ENCODE results near the gene MYO5B.

MYO5B gene

DNA sequence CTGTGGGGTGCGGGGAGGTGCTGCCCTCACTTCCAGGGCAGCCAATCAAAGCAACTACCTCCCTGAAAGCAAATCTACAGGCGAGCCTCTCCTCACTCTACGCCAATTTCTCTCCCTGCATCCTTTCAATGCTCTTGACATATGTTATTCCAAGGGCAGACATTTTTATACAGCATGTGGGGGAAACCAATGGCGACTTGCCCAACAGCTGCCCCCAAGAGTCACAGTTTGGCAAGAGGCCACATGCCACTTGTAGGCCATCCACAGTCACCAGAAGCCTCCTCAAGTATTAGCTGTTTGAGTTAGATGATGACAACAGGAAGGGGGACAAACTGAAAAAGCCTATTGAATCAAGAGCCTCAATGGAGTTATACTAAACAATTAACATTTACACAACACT lies 114.6 kb downstream of the MYO5B start:
- H3K4me3 ChIP-seq (ENCODE audit: control insufficient read depth, low read depth, low read length): no peak overlapping the region
- TF ChIP-seq CTCF (conservative IDR thresholded peaks at IDR 0.05; ENCODE audit: control insufficient read depth, insufficient read depth, low read depth, low read length): no peak
- no peak for DNase-seq (ENCODE audit: low read depth)

DNA sequence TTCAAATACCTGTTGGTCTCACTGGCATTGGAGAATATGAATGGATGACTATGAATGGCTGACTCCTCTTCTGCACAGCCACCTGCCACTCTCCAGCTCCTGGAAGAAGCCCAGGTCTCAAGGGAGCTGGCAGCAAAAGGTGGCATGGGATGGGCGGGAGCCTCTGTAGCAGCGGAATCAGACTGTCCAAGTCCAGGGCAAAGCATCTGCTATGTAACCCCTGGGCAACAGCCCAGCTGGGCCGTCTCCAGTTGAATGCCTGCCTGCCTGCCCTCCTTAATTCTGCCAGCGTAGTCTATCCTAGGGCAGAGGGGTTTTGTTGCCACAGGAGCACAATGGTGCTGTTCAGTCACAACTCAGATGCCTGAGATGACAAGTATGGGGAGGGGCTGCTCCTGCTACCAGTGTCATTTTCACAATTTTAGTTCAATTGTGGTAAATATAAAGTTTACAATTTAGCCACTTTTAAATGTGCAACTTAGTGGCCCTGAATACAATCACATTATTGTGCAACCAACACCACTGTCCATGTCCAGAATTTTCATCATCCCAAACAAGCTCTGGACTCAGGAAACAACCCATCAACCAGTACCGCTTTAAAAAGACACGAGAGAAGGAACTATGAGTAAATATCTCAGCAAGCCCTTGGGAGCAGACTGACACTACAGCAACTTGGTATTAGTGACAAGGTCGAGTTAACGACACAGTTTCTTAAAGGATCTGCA lies 115.2 kb downstream of the MYO5B start:
- no peak for DNase-seq (ENCODE audit: low read depth)
- no peak for TF ChIP-seq CTCF (conservative IDR thresholded peaks at IDR 0.05; ENCODE audit: control insufficient read depth, insufficient read depth, low read depth, low read length)
- no peak overlapping the region for H3K4me3 ChIP-seq (ENCODE audit: control insufficient read depth, low read depth, low read length)

DNA sequence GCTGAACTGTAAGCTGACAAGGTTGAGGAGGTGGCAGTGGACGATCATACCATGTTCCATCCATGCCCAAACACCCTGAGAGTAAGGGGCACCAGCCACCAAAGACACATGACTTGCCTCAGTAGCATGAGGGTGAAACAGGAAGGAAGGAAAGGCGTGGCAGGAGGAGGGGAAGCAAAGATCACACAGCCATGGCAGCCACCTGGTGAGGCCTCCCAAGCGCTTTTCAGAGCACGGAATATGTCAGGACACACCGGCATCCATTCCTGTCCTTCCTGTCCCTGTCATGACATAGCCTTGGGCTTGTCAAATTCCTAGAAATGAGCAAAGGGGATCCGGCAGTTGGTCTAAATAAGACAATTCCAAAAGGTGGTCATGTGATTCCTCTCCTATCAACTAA lies 118.7 kb downstream of the MYO5B start:
- no peak for DNase-seq (ENCODE audit: low read depth)
- no peak overlapping the region for H3K4me3 ChIP-seq (ENCODE audit: control insufficient read depth, low read depth, low read length)
- TF ChIP-seq CTCF (conservative IDR thresholded peaks at IDR 0.05; ENCODE audit: control insufficient read depth, insufficient read depth, low read depth, low read length): no peak

- TF ChIP-seq CTCF (conservative IDR thresholded peaks at IDR 0.05; ENCODE audit: control insufficient read depth, insufficient read depth, low read depth, low read length): no peak
- no peak overlapping the region for H3K4me3 ChIP-seq (ENCODE audit: control insufficient read depth, low read depth, low read length)
- DNase-seq (ENCODE audit: low read depth): no peak
Observed at GRCh38 chr18:50075772-50076171, 119.2 kb downstream of the MYO5B start.

DNA sequence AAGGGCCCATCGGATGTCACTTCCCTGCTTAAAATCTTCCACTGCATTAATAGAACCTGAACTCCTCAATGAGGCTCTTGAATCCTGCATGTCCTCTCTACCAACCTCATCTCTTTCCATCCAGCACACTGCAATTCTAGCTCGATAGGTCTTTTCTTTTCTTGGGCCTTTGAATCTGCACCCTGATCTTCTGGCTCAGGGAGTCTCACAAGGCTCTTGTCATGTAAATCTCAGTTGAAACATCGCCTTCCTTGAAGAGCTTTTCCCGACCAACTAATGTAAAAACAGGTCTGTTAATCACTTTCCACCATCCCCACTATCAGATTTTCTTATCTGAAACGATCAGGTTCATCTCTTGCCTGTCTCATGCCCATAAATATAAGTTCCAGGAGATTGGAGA lies 120.5 kb downstream of the MYO5B start:
- no peak for DNase-seq (ENCODE audit: low read depth)
- no peak overlapping the region for H3K4me3 ChIP-seq (ENCODE audit: control insufficient read depth, low read depth, low read length)
- TF ChIP-seq CTCF (conservative IDR thresholded peaks at IDR 0.05; ENCODE audit: control insufficient read depth, insufficient read depth, low read depth, low read length): no peak

GRCh38 chr18:50073319-50073718 lies 121.6 kb downstream of the MYO5B start:
- DNase-seq (ENCODE audit: low read depth): no peak
- no peak overlapping the region for H3K4me3 ChIP-seq (ENCODE audit: control insufficient read depth, low read depth, low read length)
- no peak for TF ChIP-seq CTCF (conservative IDR thresholded peaks at IDR 0.05; ENCODE audit: control insufficient read depth, insufficient read depth, low read depth, low read length)

- H3K4me3 ChIP-seq (ENCODE audit: control insufficient read depth, low read depth, low read length): no peak overlapping the region
- DNase-seq (ENCODE audit: low read depth): no peak
- no peak for TF ChIP-seq CTCF (conservative IDR thresholded peaks at IDR 0.05; ENCODE audit: control insufficient read depth, insufficient read depth, low read depth, low read length)
Observed at GRCh38 chr18:50072146-50072545, 122.8 kb downstream of the MYO5B start.
